Mesenchymal stem cell (in vitro differentiated cells and primary cell): Measurements from ENCODE around the gene LYAR. TPM values are rescaled to one million over a fixed set of nuclear protein-coding genes. Genes with fewer than 3 reads are reported as not detected.

Source experiments
- DNase-seq: peaks from one replicate; pipeline ENCODE4 v3.0.0-alpha.2; 2013
- H2AFZ ChIP-seq: one replicate; pipeline ENCODE4 v1.6.1; 2013; ENCODE audit warnings: low read depth, mild to moderate bottlenecking, control low read depth, inconsistent platforms, low read length, moderate library complexity
- H2AK5ac ChIP-seq: 2 replicates; pipeline ENCODE4 v1.6.1; 2013; ENCODE audit warnings: low read length, moderate library complexity, mild to moderate bottlenecking, inconsistent platforms; ENCODE audit not compliant: severe bottlenecking
- H2BK120ac ChIP-seq: one replicate; pipeline ENCODE4 v1.6.1; 2013; ENCODE audit warnings: low read depth, mild to moderate bottlenecking, inconsistent platforms, low read length, moderate library complexity
- H2BK12ac ChIP-seq, 2 experiments: one replicate each; pipeline ENCODE4 v1.6.1; 2013; ENCODE audit warnings: inconsistent platforms in 2 of 2, low read length in 2 of 2, mild to moderate bottlenecking in 2 of 2, moderate library complexity in 2 of 2, control low read depth in 1 of 2
- H2BK15ac ChIP-seq: one replicate; pipeline ENCODE4 v1.6.1; 2013; ENCODE audit warnings: mild to moderate bottlenecking, low read depth, inconsistent platforms; ENCODE audit not compliant: poor library complexity, severe bottlenecking
- H2BK5ac ChIP-seq: 2 replicates; pipeline ENCODE4 v1.6.1; 2013; ENCODE audit warnings: low read depth, mild to moderate bottlenecking, low read length, control low read depth, inconsistent platforms; ENCODE audit not compliant: poor library complexity, severe bottlenecking
- H3K14ac ChIP-seq, 2 experiments: one replicate each; pipeline ENCODE4 v1.6.1; 2013; ENCODE audit warnings: inconsistent platforms in 2 of 2, low read length in 2 of 2, control low read depth in 1 of 2, mild to moderate bottlenecking in 1 of 2, moderate library complexity in 1 of 2
- H3K18ac ChIP-seq, 2 experiments: one replicate each; pipeline ENCODE4 v1.6.1; 2013; ENCODE audit warnings: inconsistent platforms in 2 of 2, low read length in 2 of 2, control low read depth in 1 of 2, low read depth in 1 of 2, mild to moderate bottlenecking in 1 of 2
- H3K23ac ChIP-seq, 2 experiments: one replicate each; pipeline ENCODE4 v1.6.1; 2013; ENCODE audit warnings: inconsistent platforms in 2 of 2, low read length in 2 of 2, mild to moderate bottlenecking in 2 of 2, moderate library complexity in 2 of 2, control low read depth in 1 of 2
- H3K27ac ChIP-seq: 2 replicates; pipeline ENCODE4 v1.5.1; 2013; ENCODE audit warnings: mild to moderate bottlenecking, moderate library complexity, low read length, control low read depth, inconsistent platforms; ENCODE audit not compliant: poor library complexity, severe bottlenecking
- H3K27me3 ChIP-seq, 2 experiments: 2 replicates each; pipeline versions ENCODE4 v1.6.1 to v1.7.0; 2013; ENCODE audit warnings: low read length in 2 of 2, mild to moderate bottlenecking in 2 of 2, moderate library complexity in 2 of 2, control low read depth in 1 of 2, inconsistent platforms in 1 of 2; ENCODE audit not compliant: control insufficient read depth in 1 of 2, insufficient read depth in 1 of 2
- H3K36me3 ChIP-seq, 2 experiments: 2 replicates each; pipeline versions ENCODE4 v1.6.1 to v1.7.0; 2013; ENCODE audit warnings: low read length in 2 of 2, control low read depth in 1 of 2, inconsistent platforms in 1 of 2, low read depth in 1 of 2, mild to moderate bottlenecking in 1 of 2; ENCODE audit not compliant: insufficient read depth in 2 of 2, control insufficient read depth in 1 of 2
- H3K4ac ChIP-seq, 2 experiments: one replicate each; pipeline ENCODE4 v1.6.1; 2013; ENCODE audit warnings: inconsistent platforms in 2 of 2, low read length in 2 of 2, mild to moderate bottlenecking in 2 of 2, moderate library complexity in 2 of 2, control low read depth in 1 of 2, low read depth in 1 of 2
- H3K4me1 ChIP-seq: 2 replicates; pipeline ENCODE4 v1.6.1; 2013; ENCODE audit warnings: low read depth, low read length, control low read depth; ENCODE audit not compliant: control insufficient read depth, insufficient read depth
- H3K4me2 ChIP-seq: 2 replicates; pipeline ENCODE4 v1.6.1; 2013; ENCODE audit warnings: low read length, mild to moderate bottlenecking, inconsistent platforms; ENCODE audit not compliant: poor library complexity, severe bottlenecking
- H3K4me3 ChIP-seq, 2 experiments: 2 replicates each; pipeline versions ENCODE4 v1.5.1 to v1.7.0; 2013; ENCODE audit warnings: low read length in 2 of 2, mild to moderate bottlenecking in 2 of 2, control low read depth in 1 of 2, low read depth in 1 of 2; ENCODE audit not compliant: insufficient read depth in 1 of 2
- H3K79me1 ChIP-seq: replicated peaks from 2 replicates; pipeline ENCODE4 v1.6.1; 2013; ENCODE audit warnings: mild to moderate bottlenecking, control low read depth, low read length, inconsistent platforms; ENCODE audit not compliant: poor library complexity, severe bottlenecking
- H3K9ac ChIP-seq: 2 replicates; pipeline ENCODE4 v1.7.0; 2013; ENCODE audit warnings: mild to moderate bottlenecking, low read length, moderate library complexity
- H3K9me3 ChIP-seq: 2 replicates; pipeline ENCODE4 v1.7.0; 2013; ENCODE audit warnings: mild to moderate bottlenecking, low read length; ENCODE audit not compliant: control insufficient read depth
- H4K8ac ChIP-seq: one replicate; pipeline ENCODE4 v1.6.1; 2013; ENCODE audit warnings: inconsistent platforms, mild to moderate bottlenecking, low read length, moderate library complexity
- H4K91ac ChIP-seq: one replicate; pipeline ENCODE4 v1.6.1; 2013; ENCODE audit warnings: mild to moderate bottlenecking, low read length, inconsistent platforms
- WGBS: methylation state at CpG from one replicate; pipeline ENCODE4 v1.1.7; 2013; ENCODE audit warnings: mixed read lengths; 5-methylcytosine and 5-hydroxymethylcytosine counted together
- polyA plus RNA-seq, 2 experiments: library from polyadenylated mRNA; stranded (reverse); fragments of 200-250 nt; gene quantifications; one replicate each; pipeline ENCODE4 v1.2.3, GENCODE V29; 2013

The LYAR gene, protein sequence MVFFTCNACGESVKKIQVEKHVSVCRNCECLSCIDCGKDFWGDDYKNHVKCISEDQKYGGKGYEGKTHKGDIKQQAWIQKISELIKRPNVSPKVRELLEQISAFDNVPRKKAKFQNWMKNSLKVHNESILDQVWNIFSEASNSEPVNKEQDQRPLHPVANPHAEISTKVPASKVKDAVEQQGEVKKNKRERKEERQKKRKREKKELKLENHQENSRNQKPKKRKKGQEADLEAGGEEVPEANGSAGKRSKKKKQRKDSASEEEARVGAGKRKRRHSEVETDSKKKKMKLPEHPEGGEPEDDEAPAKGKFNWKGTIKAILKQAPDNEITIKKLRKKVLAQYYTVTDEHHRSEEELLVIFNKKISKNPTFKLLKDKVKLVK
- polyA plus RNA-seq (2013, experiment 1 of 2), result 17.5 TPM
- 19.2 TPM for polyA plus RNA-seq (2013, experiment 2 of 2)

DNA sequence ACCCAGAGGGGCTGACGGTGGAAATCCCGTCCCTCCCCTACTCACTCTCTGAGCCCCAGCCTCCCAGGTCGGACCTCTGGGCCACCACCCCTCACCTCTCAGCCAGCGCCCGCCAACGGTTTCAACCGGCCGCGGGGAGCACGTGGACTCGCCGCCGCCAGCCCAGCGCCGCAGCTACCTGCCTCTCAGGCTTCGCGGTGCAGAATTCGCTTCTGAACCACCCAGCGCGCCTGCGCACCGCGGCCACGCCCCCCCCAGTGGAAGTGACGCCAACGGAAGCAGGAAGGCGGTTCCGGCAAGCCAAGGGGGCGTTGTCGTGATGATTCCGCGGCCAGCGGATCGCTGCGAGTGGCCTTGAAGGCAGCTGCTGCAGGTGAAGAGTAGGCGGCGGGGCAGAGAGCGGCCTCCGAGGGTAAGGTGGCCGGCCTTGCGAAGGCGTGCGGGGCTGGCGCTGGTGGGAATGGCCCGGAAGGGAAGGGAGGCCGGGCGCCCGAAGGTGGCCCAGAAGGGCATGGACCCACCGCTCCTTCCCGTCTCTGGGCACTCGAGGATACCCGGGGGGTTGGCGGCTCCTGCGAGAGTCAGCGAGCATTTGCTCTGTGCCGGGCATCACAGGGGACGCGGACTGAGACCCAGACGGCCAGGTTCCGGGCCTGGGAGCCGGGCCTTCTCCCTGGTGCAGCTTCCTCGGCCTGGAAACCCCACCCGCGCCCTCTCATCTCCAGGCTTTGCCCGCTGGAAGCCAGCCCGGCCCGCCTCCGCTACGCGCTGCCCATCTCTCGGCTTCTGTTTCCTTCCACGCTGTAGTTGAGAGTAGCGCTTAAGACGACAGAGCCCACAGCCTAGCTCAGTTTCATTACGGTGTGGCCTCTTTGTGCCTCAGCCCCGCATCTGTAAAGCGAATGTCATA is at the start of gene LYAR, which contains the start of gene ZBTB49:
LYAR (minus strand) TSS at position 214 of the 910 bp plus-strand sequence. CDS start 6,412 bp downstream, outside the sequence.
ZBTB49 (plus strand) TSS at position 311 of the 910 bp plus-strand sequence. CDS start 9,695 bp downstream, outside the sequence.
- peaks cover 8% of the 10 kb centered on the region for H3K4me1 ChIP-seq
- H2AFZ ChIP-seq, result peak within 1 kb of the TSS; percentile 94
- H2BK5ac ChIP-seq, result no peak within 1 kb of the TSS
- peak within 1 kb of the TSS; percentile 80 for H4K8ac ChIP-seq
- H2BK120ac ChIP-seq, result no peak within 1 kb of the TSS
- no peak within 1 kb of the TSS for H3K27ac ChIP-seq
- no peak within 1 kb of the TSS for H3K4ac ChIP-seq
- no peak within 1 kb of the TSS for H2AK5ac ChIP-seq
- H3K9me3 ChIP-seq, result no peaks in the 10 kb centered on the region
- no peak within 1 kb of the TSS for H2BK12ac ChIP-seq
- peaks cover under 1 to 19% of the 10 kb centered on the region in 2 experiments for H3K36me3 ChIP-seq
- H3K18ac ChIP-seq, result peak within 1 kb of the TSS in 1 of 2 experiments; percentile 67
- peak within 1 kb of the TSS; percentile 76 for H2BK15ac ChIP-seq
- peak within 1 kb of the TSS in 1 of 2 experiments; percentile 61 for H3K14ac ChIP-seq
- H3K4me2 ChIP-seq, result peak within 1 kb of the TSS; percentile 84
- DNase-seq, result peak; percentile 93
- peak within 1 kb of the TSS; percentile 94 for H3K9ac ChIP-seq
- no peaks in the 10 kb centered on the region for H3K27me3 ChIP-seq
- under 1% methylated on average over 77 of the region's 77 CpGs for WGBS
- H3K23ac ChIP-seq, result peak within 1 kb of the TSS in 1 of 2 experiments; percentile 15
- H4K91ac ChIP-seq, result peak within 1 kb of the TSS; percentile 35
- peaks cover 40% of the 10 kb centered on the region for H3K79me1 ChIP-seq
- H3K4me3 ChIP-seq, result peak within 1 kb of the TSS; percentile 80 to 95

DNA sequence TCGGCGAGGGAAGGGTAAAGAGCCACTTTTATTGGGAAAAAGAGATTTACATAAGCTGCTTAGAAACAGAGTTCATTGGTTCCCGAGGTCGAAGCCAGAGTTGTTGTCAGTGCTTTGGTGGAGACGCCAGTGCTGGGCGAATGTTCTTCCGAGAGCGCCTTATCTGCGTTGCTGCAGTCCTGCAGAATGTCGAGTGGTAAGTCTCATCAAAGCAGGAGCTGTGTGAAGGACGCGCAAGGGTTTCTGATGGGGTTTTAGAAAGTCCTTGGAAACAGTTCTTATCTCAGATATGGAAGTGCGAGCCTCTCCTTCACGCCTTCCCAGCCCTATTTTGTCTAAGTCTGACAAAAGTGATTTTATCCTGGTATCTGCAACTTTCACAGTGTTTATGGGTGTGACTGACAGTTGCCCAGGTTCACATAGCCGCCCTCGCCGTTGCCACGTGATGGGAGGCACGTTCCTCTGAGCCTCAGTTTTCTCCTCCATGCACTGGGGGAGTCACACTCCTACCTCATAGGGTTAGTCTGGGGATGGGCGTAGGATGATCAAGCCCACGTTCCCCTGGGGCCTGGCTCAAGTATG is 49.6 kb upstream of the LYAR start:
- DNase-seq, result no peak
- no peak overlapping the region for H2BK15ac ChIP-seq
- no peaks in the 10 kb centered on the region for H3K4me1 ChIP-seq
- WGBS, result 66% methylated on average over 20 of the region's 21 CpGs
- no peak overlapping the region for H2AFZ ChIP-seq
- H3K4ac ChIP-seq, result no peak overlapping the region
- no peak overlapping the region for H2BK5ac ChIP-seq
- no peaks in the 10 kb centered on the region for H3K36me3 ChIP-seq
- H3K27ac ChIP-seq, result no peak overlapping the region
- H3K9ac ChIP-seq, result no peak overlapping the region
- peak overlapping the region in 1 of 2 experiments; percentile 41 for H3K23ac ChIP-seq
- no peaks in the 10 kb centered on the region for H3K79me1 ChIP-seq
- H3K27me3 ChIP-seq, result peaks cover 22 to 62% of the 10 kb centered on the region in 2 experiments
- no peak overlapping the region for H4K8ac ChIP-seq
- no peak overlapping the region for H2AK5ac ChIP-seq
- H3K14ac ChIP-seq, result no peak overlapping the region
- no peak overlapping the region for H2BK12ac ChIP-seq
- no peak overlapping the region for H2BK120ac ChIP-seq
- no peak overlapping the region for H4K91ac ChIP-seq
- no peak overlapping the region for H3K4me2 ChIP-seq
- no peak overlapping the region for H3K18ac ChIP-seq
- no peak overlapping the region for H3K4me3 ChIP-seq
- H3K9me3 ChIP-seq, result no peaks in the 10 kb centered on the region

DNA sequence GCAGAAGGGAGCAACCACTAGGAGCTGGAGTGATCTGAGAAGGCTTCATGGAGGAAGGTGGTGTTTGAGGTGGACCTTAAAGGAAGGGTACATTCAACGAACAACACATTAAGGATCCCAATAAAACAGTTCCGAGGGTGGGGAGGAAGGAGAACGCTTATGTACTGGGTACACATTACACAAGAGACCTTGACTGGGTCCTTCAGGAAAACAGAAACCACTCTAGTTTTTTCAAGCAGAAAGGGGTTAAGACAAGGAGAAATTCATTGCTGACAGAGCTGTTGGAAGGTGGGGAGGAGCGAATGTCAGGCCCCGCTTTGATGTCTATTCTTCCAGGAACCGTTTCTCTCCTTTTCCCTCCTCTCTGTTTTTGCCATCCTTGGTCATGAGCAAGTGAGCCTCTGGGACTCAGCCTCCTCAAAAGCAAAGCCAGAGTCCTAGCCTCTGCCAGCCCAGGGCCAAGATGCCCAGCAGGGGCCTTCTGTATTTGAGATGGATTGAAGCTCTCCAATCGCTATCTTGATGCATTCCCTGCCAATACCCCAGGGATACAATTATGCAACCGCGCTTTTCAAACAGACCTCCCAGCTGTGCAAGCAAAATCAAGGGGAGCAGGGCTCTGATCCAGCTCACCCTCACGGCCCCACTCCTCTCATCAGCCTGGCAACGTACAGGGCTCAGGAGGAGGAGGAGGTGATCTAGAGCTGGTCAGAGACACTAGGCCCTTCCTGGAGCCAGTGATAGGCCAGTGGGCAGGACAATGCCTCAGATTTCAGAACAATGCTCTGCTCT is 48.5 kb upstream of the LYAR start:
- Histone ChIP-seq H2BK5ac (no peak overlapping the region), H3K27me3 (peaks cover 22 to 57% of the 10 kb centered on the region in 2 experiments), H2AFZ (no peak overlapping the region), H3K27ac (no peak overlapping the region), H3K14ac (no peak overlapping the region), H3K36me3 (no peaks in the 10 kb centered on the region), H3K9me3 (no peaks in the 10 kb centered on the region), H3K4me1 (peaks cover under 1% of the 10 kb centered on the region), H3K4me3 (no peak overlapping the region), H2BK12ac (no peak overlapping the region), H2BK15ac (no peak overlapping the region), H3K9ac (no peak overlapping the region), H3K4ac (no peak overlapping the region), H3K79me1 (no peaks in the 10 kb centered on the region), H3K23ac (no peak overlapping the region), H2AK5ac (no peak overlapping the region), H4K91ac (no peak overlapping the region), H4K8ac (no peak overlapping the region), H3K18ac (no peak overlapping the region), H3K4me2 (no peak overlapping the region), H2BK120ac (no peak overlapping the region)
- DNase-seq, result no peak
- 89% methylated on average over 9 of the region's 11 CpGs for WGBS
